ENCODE results near the gene QDPR.

- no peak for TF ChIP-seq ELF4 (IDR thresholded peaks at IDR 0.05)
- TF ChIP-seq HDGF (IDR thresholded peaks at IDR 0.05; ENCODE audit: borderline replicate concordance), result no peak
- no peak for TF ChIP-seq FOXA1 (IDR thresholded peaks at IDR 0.05)
- TF ChIP-seq BHLHE40 (IDR thresholded peaks at IDR 0.05; ENCODE audit: borderline replicate concordance), result no peak
- no peak for TF ChIP-seq FOXM1 (IDR thresholded peaks at IDR 0.05; ENCODE audit: borderline replicate concordance)
Observed at GRCh38 chr4:17546678-17547077, 34.8 kb upstream of the QDPR start.

Measured in HEK293T (cell line).